PFSK-1 (cell line): ENCODE data around the gene ELK3.

Source experiments
- FOXP2 ChIP-seq: optimal IDR thresholded peaks from 2 replicates; pipeline ENCODE3; 2011; ENCODE audit warnings: borderline replicate concordance, control low read depth, inconsistent platforms; ENCODE audit not compliant: insufficient read depth; ENCODE audit errors: extremely low read length, extremely low read depth
- POLR2AphosphoS5 ChIP-seq: IDR thresholded peaks from 2 replicates; pipeline ENCODE4 v1.6.1; 2012; ENCODE audit warnings: low read depth, mild to moderate bottlenecking, control low read depth, low read length, moderate library complexity
- SIN3A ChIP-seq: IDR thresholded peaks from 2 replicates; pipeline ENCODE4 v1.6.1; 2012; ENCODE audit warnings: mild to moderate bottlenecking, low read length, moderate library complexity, borderline replicate concordance; ENCODE audit not compliant: insufficient read depth
- TAF1 ChIP-seq: IDR thresholded peaks from 2 replicates; pipeline ENCODE4 v1.6.1; 2012; ENCODE audit warnings: low read length, control low read depth, borderline replicate concordance; ENCODE audit not compliant: insufficient read depth
- TF ChIP-seq, protein P1 (sequence below), 2 experiments: IDR thresholded peaks; 2 replicates each; pipeline versions ENCODE4 v1.6.1 to v1.8.0; 2011 to 2012; ENCODE audit warnings: low read depth in 2 of 2, low read length in 2 of 2, control low read depth in 1 of 2, inconsistent platforms in 1 of 2, mild to moderate bottlenecking in 1 of 2, moderate library complexity in 1 of 2; ENCODE audit not compliant: insufficient read depth in 1 of 2

The ELK3 gene

DNA sequence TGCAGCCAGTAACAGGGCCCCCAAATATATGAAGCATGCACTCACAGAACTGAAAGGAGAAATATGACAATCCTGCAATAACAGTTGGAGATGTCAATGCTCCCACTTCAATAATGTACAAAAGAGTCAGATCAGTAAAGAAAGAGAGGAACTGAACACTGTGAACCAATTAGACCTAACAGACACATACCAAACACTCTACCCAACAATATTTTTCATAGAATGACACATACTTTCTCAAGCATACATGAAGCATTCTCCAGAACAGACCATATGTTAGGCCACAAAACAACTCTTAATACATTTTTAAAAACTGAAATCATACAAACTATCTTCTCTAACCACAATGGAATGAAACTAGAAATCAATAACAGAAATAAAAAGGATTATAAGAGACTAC, 80.2 kb downstream of the ELK3 start:
- TF ChIP-seq POLR2AphosphoS5 (no peak), TAF1 (no peak), SIN3A (no peak), FOXP2 (no peak)
- TF ChIP-seq, protein P1, sequence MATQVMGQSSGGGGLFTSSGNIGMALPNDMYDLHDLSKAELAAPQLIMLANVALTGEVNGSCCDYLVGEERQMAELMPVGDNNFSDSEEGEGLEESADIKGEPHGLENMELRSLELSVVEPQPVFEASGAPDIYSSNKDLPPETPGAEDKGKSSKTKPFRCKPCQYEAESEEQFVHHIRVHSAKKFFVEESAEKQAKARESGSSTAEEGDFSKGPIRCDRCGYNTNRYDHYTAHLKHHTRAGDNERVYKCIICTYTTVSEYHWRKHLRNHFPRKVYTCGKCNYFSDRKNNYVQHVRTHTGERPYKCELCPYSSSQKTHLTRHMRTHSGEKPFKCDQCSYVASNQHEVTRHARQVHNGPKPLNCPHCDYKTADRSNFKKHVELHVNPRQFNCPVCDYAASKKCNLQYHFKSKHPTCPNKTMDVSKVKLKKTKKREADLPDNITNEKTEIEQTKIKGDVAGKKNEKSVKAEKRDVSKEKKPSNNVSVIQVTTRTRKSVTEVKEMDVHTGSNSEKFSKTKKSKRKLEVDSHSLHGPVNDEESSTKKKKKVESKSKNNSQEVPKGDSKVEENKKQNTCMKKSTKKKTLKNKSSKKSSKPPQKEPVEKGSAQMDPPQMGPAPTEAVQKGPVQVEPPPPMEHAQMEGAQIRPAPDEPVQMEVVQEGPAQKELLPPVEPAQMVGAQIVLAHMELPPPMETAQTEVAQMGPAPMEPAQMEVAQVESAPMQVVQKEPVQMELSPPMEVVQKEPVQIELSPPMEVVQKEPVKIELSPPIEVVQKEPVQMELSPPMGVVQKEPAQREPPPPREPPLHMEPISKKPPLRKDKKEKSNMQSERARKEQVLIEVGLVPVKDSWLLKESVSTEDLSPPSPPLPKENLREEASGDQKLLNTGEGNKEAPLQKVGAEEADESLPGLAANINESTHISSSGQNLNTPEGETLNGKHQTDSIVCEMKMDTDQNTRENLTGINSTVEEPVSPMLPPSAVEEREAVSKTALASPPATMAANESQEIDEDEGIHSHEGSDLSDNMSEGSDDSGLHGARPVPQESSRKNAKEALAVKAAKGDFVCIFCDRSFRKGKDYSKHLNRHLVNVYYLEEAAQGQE (IDR thresholded peaks at IDR 0.05; ENCODE audit: insufficient read depth in 1 of 2, low read depth in 2 of 2, low read length in 2 of 2), result no peak

DNA sequence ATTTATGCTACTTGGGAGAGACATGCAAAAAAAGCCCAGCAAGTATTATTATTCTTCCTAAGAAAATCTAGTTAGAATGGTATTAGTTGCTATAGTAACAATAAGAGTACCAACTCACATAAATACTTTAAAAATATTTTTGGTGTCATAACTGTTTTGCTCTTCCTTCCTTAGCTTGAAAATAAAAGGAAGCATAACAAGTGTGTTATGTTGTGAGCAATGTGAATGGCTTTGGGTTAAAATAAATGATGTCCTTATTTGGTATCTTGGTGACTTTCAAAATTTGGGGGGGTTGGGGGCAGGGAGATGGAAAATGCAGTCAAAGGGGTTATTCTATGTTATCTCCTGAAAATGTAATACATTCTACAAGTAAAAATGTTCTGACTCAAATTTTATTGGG, 91.0 kb downstream of the ELK3 start:
- TF ChIP-seq, protein P1 (IDR thresholded peaks at IDR 0.05; ENCODE audit: insufficient read depth in 1 of 2, low read depth in 2 of 2, low read length in 2 of 2), result no peak
- no peak for TF ChIP-seq FOXP2
- TF ChIP-seq TAF1, result no peak
- no peak for TF ChIP-seq SIN3A
- TF ChIP-seq POLR2AphosphoS5, result no peak

DNA sequence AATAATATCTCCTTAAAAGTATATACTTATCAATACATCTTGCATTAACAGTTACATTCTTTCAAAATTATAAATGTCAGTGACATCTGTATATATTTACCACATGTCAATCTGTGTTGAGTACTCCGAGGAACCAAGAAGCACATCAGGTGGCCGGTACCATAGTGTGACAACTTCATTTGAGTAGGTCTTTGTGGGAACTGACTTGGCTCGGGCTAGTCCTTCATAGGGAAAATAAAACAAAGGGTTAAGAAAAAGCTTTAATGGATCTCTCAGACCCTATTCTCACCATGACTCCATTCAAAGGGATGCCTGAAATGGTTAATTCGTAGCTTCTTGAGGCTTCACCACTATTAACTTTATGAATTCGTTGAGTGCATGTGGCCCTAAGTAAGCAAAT, 94.9 kb downstream of the ELK3 start:
- TF ChIP-seq SIN3A (no peak), FOXP2 (no peak), TAF1 (no peak), POLR2AphosphoS5 (no peak)
- TF ChIP-seq, protein P1 (IDR thresholded peaks at IDR 0.05; ENCODE audit: insufficient read depth in 1 of 2, low read depth in 2 of 2, low read length in 2 of 2), result no peak

DNA sequence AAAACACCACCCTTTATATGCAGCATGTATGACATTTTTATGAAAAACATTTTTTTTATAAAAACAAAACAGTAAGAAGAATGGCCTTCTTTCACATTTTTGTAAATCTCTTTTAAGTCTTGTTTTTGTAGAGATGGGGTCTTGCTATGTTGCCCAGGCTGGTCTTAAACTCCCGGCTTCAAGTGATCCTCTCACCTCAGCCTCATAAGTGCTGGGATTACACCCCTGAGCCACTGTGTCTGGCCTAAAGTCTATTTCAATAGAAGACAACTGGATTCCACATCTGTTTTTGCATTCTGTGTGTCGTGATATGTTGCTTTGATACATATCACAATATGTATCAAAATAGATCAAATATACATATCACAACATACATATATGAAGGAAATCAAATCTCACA, 98.9 kb downstream of the ELK3 start:
- TF ChIP-seq TAF1 (no peak), SIN3A (no peak), POLR2AphosphoS5 (no peak), FOXP2 (no peak)
- TF ChIP-seq, protein P1 (IDR thresholded peaks at IDR 0.05; ENCODE audit: insufficient read depth in 1 of 2, low read depth in 2 of 2, low read length in 2 of 2), result no peak

DNA sequence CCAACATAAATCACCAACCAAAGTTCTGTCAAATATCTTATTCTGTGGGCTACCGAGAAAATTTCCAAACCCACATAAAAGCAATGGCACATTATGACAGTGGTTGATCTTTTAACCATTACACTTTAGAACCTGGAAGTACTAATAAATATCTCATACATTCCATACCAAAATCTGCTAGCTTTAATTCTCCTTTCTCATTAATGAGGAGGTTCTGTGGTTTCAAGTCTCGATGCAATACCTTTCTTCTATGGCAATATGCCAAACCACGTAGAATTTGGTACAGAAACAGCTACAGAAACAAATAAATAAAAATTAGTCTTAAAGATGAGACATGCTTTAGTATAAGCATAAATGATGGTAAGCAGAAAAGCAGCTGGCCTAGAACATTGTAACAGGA, 100.7 kb downstream of the ELK3 start:
- TF ChIP-seq FOXP2 (no peak), POLR2AphosphoS5 (no peak), SIN3A (no peak), TAF1 (no peak)
- TF ChIP-seq, protein P1 (IDR thresholded peaks at IDR 0.05; ENCODE audit: insufficient read depth in 1 of 2, low read depth in 2 of 2, low read length in 2 of 2), result no peak
